Measurements from ENCODE around the gene TET2. TPM values are rescaled to one million over a fixed set of nuclear protein-coding genes. Genes with fewer than 3 reads are reported as not detected.

Gene TET2
- polyA plus RNA-seq, 3 donors = 20.4 to 26.5 (median 26.4) TPM

DNA sequence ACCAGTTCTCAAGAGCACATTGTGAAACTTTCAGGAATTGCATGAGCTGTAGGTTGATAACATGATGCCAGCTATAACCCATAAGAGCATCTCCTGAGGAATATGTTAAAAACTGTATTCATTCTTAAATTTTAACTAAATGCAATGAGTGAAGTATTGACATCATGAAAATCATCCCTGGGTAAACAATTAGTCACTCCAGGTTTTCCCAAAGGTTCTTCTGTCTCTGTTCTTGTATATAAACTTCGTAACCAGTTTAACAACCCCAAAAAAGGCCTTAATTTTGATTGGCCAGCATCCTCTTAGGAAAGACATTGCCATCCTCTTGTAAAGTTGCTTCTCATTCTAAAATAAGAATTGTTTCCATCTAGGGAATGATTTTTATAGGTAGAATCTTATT is 80.4 kb downstream of the TET2 start:
- no peak for DNase-seq

DNA sequence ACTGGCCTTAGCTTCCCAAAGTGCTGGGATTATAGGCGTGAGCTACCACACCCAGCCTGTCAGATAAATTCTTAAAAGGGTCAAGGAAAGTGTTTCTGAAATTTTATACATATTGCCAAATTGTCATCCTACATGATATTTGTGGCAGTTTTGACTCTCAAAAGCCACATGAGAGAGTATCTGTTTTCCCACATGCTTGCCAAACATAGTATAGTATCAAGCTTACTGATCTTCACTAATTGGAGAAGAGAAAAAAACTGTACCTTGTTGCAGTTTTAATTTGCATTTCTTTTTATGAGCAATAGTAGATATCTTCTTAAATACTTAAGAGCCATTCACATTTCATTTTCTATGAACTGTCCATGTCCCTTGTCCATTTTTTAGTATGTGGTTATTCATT is 83.6 kb downstream of the TET2 start:
- no peak for DNase-seq

- no peak for DNase-seq
Observed at GRCh38 chr4:105232374-105232773, 85.7 kb downstream of the TET2 start.

DNA sequence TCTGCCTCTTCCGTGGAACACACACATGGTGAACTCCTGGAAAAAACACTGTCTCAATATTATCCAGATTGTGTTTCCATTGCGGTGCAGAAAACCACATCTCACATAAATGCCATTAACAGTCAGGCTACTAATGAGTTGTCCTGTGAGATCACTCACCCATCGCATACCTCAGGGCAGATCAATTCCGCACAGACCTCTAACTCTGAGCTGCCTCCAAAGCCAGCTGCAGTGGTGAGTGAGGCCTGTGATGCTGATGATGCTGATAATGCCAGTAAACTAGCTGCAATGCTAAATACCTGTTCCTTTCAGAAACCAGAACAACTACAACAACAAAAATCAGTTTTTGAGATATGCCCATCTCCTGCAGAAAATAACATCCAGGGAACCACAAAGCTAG is 87.9 kb downstream of the TET2 start:
- DNase-seq = no peak

DNA sequence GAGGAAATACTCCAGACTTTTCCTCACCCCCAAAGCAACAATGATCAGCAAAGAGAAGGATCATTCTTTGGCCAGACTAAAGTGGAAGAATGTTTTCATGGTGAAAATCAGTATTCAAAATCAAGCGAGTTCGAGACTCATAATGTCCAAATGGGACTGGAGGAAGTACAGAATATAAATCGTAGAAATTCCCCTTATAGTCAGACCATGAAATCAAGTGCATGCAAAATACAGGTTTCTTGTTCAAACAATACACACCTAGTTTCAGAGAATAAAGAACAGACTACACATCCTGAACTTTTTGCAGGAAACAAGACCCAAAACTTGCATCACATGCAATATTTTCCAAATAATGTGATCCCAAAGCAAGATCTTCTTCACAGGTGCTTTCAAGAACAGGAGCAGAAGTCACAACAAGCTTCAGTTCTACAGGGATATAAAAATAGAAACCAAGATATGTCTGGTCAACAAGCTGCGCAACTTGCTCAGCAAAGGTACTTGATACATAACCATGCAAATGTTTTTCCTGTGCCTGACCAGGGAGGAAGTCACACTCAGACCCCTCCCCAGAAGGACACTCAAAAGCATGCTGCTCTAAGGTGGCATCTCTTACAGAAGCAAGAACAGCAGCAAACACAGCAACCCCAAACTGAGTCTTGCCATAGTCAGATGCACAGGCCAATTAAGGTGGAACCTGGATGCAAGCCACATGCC is 89.7 kb downstream of the TET2 start:
- no peak for DNase-seq

DNA sequence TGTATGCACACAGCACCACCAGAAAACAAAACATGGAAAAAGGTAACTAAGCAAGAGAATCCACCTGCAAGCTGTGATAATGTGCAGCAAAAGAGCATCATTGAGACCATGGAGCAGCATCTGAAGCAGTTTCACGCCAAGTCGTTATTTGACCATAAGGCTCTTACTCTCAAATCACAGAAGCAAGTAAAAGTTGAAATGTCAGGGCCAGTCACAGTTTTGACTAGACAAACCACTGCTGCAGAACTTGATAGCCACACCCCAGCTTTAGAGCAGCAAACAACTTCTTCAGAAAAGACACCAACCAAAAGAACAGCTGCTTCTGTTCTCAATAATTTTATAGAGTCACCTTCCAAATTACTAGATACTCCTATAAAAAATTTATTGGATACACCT is 90.2 kb downstream of the TET2 start:
- DNase-seq = no peak

GRCh38 chr4:105240037-105240436 is 93.4 kb downstream of the TET2 start:
- DNase-seq = no peak

DNA sequence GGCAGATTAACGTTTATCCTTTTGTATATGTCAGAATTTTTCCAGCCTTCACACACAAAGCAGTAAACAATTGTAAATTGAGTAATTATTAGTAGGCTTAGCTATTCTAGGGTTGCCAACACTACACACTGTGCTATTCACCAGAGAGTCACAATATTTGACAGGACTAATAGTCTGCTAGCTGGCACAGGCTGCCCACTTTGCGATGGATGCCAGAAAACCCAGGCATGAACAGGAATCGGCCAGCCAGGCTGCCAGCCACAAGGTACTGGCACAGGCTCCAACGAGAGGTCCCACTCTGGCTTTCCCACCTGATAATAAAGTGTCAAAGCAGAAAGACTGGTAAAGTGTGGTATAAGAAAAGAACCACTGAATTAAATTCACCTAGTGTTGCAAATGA is 94.8 kb downstream of the TET2 start:
- no peak for DNase-seq

GRCh38 chr4:105243446-105243845 is 96.8 kb downstream of the TET2 start:
- DNase-seq = no peak

GRCh38 chr4:105246712-105247111 is 100.0 kb downstream of the TET2 start:
- DNase-seq = peak; percentile 51

GRCh38 chr4:105248613-105249012 is 101.9 kb downstream of the TET2 start:
- no peak for DNase-seq

DNA sequence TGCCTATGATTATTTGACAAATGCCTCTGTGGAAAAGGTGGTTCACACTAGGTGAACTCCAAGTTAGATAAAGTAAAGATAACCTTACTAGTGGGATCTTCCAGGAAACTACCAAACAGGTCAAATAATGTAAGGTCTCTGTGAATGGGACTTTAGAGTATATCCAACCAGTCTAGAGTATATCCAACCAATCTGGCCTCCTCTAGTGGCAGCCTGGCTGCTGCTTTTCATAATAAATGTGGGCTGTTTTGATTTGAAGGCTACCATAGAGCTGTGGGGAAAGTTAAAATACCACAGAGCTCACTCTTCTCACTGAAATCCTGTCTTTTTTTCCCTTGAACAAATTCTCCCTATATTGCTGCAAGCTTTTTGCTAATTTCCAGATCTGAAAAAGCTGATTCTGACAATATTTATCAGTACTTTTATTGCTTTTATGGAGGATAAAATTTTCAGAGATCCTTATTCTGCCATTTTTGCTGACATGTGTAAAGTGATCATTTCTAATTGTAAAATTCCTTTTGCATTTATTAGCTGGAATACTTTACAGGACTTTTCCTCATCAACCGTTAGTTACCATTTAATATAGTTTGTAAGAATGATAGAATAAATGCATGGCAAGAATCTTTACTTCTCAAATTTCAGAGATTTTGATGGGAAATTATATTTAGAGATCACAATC is 111.3 kb downstream of the TET2 start:
- no peak for DNase-seq

GRCh38 chr4:105265689-105266088 is 119.0 kb downstream of the TET2 start:
- DNase-seq = no peak

- no peak for DNase-seq
Observed at GRCh38 chr4:105267280-105267679, 120.6 kb downstream of the TET2 start.

DNA sequence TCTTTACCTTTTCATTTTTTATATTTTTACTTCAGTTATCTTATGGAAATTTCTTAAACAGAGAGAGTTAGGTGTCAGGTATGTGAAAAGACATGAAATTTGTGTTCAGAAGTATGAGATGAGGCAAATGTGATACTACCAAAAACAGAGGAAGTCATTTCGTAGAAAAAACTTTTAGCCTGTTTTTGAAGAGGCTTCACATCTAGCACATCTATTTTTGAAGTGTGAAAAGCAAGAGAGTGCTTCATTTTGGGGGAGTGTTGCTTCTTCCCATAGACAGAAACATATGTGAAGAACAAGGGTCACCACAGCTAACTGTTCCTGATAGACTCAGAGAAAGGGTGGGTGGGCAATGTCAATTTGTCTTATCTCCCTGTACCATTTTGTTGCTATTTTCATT is 125.3 kb downstream of the TET2 start:
- DNase-seq = no peak

GRCh38 chr4:105273230-105273629 is 126.6 kb downstream of the TET2 start:
- no peak for DNase-seq

- DNase-seq = no peak
Observed at GRCh38 chr4:105274090-105274489, 127.4 kb downstream of the TET2 start.

DNA sequence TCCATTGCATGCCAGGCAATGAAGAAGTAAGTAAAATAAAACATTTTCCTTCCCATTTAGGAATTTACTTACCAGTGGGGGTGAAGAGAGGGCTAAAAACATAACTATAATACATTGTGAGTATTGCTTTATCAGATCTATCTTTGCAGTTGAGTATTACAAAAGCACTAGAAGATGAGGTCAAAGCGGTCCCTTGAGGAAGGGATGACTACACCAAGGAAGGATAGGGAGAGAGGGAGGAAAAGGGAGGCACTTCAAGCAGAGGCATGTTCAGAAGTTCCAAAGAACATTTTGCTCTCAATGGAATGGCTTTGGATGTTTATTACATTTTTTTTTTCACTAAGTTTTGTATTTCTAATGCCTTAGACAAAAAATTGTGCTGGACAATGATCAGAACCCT is 127.8 kb downstream of the TET2 start:
- no peak for DNase-seq

DNA sequence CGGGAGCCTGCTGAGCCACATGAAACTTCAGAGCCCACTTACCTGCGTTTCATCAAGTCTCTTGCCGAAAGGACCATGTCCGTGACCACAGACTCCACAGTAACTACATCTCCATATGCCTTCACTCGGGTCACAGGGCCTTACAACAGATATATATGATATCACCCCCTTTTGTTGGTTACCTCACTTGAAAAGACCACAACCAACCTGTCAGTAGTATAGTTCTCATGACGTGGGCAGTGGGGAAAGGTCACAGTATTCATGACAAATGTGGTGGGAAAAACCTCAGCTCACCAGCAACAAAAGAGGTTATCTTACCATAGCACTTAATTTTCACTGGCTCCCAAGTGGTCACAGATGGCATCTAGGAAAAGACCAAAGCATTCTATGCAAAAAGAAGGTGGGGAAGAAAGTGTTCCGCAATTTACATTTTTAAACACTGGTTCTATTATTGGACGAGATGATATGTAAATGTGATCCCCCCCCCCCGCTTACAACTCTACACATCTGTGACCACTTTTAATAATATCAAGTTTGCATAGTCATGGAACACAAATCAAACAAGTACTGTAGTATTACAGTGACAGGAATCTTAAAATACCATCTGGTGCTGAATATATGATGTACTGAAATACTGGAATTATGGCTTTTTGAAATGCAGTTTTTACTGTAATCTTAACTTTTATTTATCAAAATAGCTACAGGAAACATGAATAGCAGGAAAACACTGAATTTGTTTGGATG is 129.9 kb downstream of the TET2 start:
- no peak for DNase-seq

GRCh38 chr4:105277702-105278101 is 131.0 kb downstream of the TET2 start:
- DNase-seq = no peak

GRCh38 chr4:105279314-105279713 is 132.6 kb downstream of the TET2 start:
- DNase-seq = no peak

DNA sequence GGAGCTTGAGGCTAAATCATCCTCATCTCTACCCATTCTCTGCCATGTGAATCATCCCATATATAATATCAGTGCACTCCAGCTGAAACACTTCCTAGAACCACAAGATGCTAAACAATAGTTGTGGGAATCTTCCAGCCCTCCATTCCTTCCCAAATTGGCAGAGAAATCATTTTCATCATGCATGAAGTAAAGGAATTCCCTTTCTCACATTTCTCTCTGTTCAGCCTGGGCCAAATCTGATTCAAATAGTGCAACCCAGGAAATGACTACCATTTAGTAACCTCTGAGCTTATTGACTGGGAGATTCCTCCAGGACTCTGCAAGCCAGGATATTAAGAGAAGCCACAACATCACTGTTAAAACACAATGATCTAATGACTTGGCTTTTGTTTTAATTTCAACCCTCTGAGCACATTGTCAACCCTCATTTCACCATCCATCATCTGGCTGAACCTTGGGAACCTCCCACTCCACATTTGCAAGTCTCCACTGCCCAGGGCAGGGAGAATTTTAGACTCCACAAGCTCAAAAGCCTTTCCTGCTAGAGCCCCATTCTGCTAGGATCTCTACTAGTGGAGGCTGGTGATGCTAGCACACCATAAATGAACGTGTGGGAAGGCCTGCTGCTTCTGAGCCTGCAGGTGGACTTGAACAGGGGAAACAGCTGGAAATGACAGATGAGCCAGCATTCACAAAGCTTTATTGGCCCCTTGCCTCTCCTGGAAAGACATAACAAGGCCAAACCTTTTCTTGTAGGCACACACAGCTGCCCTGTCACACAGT is 133.9 kb downstream of the TET2 start:
- DNase-seq = no peak

GRCh38 chr4:105281124-105281415 is 134.4 kb downstream of the TET2 start:
- DNase-seq = no peak
